Middle frontal gyrus (tissue), 1 donor: ENCODE measurements around the gene RAPGEF1.

Experiments
- DNase-seq: peaks from one replicate; pipeline ENCODE4 v3.0.0-alpha.2; 2015; ENCODE audit warnings: low spot score; ENCODE audit errors: extremely low spot score

The RAPGEF1 gene

DNA sequence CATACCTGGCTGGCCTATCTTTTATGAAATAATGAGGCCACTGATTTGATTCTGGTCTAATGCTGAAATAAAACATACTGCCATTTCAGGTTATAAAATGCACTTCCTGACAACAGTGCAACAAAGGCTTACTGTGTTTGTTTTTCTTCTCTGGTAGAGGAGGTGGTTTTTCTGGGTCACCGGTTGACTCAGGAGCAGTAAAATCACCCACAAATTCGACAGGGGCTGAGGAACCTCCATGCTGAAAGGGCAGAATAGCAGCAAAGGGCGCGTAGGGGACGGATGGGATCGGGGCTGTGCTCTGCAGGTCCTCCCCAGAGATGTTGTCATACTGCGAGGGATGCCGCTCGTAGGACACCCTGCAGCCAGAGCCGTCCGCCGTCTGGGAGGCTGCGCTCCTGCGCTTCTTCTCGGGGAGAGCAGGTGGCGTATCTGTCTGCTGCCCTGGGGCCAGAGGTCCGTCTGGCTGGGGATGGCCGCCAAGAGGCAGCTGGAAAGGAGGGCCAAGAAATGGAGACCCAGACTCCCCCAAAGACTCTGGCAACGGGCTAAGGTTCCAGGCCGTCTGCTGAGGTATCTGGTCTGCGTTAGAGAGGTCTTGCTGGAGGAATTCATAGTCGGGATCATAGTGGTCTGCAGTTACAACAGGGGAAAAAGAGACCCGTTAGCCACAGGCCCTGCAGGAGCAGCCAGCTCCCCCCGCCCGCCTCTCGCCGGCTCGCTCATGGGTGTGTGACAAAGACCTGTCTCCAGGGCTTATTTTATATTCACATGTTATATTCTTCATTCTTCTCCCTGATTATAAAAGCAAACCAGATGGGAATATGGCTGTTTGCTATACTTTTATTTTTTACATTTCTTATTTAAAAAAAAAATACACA, 113.8 kb downstream of the RAPGEF1 start:
- DNase-seq: no peak

DNA sequence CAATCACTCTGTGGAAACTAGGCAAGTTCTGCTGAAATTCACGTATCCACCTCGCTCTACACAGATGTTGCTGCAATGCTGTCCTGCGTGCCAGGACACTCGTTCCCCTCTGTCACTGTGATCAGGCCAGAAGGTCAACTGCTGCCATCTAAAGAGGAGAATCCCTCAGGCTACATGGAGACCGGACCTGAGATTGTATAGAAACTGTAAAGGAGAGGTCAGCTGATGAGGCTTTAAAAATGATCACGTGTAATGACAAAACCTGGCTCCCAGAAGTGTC, 114.4 kb downstream of the RAPGEF1 start:
- DNase-seq: no peak

DNA sequence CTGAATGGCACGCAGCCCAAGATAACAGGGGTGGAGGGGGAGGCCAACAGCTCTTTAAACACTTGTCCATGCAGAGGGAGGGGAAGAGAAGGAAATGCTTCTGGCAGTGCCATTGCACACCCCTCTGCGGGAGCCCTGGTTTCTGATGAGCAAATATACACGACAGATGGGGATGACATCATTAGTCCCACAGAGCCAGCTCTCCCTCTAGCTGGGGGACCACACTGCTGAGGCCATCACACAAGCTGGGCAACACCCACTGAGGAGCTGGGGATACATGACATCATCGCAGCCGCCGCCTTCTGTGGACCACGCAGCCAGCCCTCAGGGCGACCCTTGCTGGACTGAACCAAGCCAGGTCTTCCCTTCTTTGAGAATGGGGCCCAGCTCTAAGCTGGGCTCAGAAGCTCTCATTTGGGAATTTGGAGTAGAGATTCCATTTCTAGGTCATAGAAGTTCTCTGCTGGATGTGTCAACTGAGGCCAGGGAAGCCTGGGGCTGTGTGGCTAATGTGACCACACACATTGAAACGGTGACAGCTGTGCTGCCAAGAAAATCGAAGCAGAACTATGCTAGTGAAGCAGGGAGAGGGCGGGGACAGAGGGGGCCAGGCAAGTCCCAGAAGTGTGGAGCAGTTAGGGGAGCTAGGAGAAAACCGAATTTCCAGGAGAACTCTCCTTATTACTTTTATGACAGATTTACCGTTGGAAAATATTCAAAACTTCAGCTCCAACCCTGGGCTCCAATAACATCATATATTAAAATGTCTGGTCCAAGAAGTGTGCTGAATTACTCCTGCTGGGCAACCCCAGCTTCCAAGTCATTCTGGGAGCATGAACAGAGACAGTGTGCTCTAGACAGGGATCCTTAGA, 115.0 kb downstream of the RAPGEF1 start:
- no peak for DNase-seq

DNA sequence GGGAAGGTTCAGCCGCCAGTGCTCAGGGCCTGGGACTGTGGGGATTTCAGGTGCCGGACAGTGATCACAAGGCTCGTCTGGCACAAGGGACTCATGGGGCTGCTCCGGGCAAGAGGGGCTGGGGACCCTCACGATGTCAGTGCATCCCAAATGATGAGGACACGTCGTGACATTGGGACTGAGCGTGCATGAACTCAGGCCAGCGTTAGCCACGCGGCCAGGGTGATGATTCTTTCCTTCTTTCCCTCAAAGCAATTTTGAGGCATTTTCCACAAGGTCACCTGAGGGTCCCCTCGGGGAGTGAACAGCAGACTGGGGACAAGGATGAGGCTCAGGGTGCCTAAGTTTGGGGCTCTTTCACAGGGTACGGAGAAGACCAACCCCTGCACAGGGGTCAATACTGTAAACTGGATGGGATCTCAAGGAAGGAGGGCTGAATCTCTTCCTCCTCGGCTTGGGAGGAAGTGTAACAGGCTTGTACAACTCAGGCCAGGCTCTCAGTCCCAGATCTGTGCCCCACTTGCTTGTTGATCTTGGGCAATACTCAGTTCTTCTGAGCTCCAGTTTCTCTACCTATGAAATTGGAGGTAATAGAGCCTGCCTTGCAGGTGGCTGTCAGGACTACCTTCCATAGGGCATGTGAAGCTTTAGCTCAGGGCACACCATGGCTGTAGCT, 116.1 kb downstream of the RAPGEF1 start:
- no peak for DNase-seq

DNA sequence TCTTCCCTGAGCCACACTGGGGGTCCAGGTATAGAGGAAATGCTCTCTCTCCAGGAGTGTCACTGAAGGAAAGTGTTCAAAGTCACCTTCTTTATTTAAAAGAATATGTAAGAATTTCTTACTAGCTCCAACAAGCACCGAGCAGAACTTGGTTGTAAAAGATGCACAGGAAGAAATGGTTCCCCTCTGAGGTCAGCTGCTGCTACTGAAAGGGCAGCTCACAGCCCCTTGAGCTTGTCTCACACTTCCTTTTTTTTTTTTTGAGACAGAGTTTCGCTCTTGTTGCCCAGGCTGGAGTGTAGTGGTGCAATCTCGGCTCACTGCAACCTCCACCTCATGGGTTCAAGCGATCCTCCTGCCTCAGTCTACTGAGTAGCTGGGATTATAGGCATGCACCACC, 117.4 kb downstream of the RAPGEF1 start:
- DNase-seq: no peak

DNA sequence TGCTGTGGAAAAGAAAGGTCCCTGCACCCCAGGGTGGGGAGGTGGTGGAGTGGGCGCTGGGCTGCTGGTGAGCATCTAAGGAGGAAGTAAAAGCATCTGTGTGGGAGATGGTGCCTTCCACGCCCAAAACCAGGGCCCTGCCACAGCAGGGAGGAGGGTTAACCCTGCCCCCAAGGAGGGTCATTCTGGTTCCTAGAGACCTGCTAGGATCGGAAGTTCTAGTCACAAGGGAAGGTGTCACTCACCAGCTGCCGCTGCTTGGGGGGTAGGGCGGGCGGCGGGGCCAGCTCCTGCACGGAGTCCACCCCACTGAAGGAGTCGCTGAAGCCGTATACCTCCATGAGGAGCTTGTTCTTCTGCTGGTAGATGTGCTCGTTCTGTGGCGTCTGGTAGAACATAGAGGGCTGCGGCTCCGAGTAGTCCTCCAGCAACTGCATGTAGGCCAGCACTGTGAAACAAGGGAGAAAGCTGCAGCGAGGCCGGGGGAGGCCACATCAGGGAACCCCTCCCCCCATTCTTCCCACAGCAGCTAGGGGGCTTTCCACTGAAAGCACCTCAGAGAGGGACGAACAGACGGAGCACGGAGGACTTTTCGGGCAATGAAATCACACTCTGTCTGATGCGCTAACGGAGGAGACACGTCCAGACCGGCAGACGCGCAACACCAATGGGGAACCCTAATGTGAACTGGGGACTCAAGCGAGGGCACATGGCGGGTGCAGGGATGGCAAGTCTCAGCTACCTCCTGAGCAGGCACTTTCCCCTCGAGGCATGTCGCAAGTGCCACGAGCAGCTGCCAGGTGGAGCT, 118.1 kb downstream of the RAPGEF1 start:
- DNase-seq: no peak

DNA sequence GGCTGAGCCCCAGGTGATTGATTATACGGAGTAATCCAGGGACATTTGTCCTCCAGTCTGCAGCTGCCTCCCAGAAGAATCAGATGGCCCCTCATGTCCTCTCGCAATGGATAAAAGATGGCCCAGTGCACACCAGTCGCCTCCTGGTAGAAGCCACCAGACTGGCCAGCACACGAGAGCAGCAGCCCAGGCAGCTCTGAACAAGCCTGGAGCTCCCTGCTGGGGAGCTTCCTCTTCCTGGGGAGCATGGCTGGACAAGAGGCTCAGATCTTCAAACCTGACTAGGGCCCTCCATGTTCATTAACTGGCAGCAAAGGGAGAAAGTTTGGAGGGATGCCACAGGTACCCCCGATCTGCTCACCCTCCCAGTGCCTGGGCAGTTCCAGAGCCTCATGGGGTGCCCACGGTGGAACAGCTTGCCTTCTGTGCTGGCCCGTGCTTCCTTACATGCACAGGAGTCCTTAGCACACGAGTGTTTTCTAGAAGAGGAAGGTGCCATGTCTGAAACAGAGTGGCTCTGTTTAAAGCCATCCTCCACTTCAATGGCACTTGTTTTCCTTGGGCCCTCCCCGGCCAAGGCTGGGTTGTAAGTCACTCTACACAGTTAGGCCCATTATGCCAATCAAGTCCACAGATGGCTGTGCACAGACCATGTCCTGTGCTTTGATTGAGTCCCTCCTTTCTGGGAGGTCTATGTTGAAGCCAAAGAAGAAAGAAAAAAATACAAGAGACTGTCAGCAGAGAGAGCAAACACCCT, 118.9 kb downstream of the RAPGEF1 start:
- DNase-seq: no peak

DNA sequence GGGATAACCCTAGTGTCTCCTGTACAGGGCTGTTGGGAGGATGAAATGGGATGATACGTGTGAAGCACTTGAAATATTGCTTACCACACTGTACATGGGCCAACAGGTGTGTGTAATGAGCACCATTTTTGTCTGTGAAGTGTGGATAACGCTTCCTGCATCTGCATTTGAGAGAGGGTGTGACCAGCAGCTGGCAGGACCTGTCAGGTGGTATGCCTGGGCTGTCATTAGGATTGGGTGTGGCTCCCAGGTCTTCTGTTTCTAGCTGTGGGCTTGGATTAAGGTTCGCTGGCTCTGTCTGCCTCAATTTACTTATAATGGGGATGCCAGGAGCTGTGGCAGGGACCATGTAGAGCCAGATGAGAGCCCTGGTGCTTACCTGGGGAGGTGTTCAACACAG, 120.2 kb downstream of the RAPGEF1 start:
- DNase-seq: no peak

DNA sequence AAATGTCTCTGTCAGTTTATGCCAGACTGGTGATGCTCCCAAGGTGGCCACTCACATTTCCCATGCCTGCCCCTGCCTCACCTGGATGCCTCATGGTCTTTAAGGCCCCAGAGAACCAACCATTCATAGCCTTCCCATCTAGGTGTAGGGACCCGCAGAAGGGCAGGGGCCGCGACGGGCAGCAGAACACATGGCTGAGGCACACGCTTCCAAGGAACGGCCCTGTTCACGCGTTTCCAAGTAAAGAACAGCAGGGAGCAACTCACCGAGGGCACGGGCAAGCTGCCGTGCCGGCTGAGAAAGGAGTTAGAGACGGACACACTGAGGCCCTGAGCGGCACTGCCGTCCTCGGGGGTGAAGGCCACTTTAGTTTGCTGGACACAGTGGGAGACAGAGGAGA, 121.1 kb downstream of the RAPGEF1 start:
- no peak for DNase-seq

DNA sequence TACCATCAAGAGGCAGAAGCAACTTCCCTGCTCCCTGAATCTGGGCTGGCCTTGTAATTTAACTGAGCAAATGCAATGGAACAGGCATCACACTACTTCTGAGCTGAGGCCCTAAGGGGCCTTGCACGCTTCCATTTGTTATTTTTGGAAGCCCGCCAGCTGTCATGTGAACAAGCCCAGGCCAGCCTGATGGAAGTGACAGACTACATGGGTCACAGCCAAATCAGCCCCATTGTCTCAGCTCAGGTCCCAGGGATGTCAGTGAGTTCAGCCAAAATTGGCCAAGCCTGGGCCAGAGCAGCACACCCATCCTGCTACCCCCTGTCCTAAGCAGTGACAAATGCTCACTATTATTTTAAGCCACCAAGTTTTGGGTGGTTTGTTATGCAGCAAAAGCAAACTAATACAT, 121.8 kb downstream of the RAPGEF1 start:
- DNase-seq: no peak

DNA sequence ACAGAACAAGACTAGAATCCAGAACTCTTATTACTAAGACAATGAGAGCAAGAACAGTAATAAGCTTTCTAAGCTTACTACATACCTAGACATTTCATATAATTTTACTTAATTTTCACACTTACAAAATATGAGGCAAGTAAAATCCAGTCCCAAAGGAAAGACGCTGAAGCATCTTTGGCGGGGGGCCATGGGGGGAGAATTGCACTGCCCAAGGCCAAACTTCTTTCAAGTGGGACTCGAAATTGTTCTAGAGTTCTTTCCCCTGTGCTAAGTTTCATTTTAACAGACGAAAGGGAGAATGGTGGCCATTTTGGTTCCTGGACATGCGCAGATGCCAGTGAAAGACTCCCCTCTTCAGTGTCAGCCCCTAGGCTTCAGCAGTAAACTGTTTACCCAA, 122.3 kb downstream of the RAPGEF1 start:
- no peak for DNase-seq

DNA sequence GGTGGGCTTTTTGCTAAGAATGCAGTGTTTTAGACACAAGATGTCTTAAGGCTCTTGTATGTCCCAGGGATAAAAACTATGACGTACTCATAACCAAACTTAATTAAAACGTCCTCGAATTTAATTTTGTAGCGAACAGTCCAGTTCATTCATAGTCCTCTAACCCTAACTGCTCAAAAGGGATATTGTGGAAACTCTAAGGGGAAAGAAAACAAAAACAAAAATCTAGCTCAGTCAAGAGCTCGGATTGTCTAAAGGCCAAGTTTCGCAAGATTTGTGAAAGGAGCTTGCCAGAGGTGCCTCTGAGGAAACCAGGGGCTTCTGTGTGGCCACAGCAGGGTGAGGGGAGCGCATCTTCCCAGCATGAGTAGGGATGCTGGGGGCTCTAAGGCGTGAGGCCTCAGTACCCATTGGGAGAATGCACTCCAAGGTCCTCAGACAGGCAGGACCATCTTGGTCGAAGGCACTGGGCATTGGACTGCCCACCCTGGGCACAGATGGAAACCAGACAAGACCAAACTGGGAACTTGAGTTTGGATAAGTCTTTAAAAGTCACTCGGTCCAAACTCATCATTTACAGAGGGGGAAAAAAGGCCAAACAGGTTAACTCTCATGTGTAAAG, 122.8 kb downstream of the RAPGEF1 start:
- no peak for DNase-seq

DNA sequence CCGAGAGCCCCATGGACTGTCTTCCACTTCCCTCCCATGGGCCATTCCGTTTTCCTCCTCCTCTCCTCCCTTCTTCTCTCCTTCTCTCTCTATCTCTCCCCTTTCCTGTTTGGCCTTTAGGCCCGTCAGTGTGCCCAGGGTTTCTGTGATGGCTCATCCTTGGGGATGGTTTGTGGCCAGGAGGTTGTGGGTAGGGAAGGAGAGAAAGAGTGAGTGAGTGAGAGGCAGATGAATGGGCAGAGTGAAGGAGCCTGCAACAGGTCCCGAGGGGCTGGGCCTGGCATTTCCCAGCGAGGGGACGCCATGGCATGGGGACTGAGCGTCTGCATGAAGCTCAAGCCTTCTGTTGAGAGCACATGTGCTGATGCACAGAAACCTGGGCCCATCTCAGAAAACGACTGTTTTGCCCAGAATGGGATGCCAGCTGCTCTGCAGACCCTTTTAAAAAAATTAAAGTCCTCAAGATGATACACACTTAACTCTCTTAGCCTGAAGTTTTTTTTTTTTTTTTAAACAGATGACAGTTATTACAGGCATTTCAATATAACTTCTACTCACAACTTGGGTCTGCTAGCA, 125.4 kb downstream of the RAPGEF1 start:
- no peak for DNase-seq

DNA sequence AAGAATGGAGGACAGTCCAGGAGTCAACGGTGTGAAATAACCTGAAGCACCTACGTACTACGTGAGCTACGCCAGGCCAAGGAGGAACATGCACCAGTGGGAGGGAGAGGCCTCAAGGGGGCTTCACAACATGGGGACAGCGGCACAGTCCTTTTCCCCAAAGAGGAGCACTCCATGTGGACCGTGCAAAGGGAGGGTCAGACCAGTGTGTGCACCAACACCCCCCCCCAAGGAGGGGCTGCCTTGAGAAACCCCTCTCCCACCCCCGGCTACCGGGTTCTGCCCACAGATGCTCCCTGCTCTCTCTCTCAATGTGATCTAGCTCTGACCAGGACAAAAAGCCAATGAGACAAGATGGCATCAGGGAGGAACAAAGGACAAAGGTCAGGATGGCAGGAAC, 126.0 kb downstream of the RAPGEF1 start:
- no peak for DNase-seq

DNA sequence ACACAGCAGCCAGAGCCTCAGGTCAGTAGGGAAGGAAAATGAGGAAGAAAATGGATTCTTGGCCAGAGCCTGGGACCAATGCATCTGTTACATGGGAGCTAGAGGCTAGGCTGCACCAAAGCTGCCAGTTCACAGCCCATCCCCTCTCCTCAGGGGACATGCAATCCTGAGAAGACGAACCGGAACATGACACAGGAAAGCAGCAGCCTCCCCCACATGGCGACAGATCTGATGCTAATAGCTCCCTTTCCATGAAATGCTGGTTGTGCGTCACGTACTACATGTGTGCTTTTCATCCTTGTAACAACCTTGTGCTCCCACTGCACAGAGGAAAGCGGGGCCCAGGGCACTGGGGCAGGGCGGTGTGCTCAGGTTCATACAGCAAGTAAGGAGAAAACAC, 127.0 kb downstream of the RAPGEF1 start:
- DNase-seq: no peak

DNA sequence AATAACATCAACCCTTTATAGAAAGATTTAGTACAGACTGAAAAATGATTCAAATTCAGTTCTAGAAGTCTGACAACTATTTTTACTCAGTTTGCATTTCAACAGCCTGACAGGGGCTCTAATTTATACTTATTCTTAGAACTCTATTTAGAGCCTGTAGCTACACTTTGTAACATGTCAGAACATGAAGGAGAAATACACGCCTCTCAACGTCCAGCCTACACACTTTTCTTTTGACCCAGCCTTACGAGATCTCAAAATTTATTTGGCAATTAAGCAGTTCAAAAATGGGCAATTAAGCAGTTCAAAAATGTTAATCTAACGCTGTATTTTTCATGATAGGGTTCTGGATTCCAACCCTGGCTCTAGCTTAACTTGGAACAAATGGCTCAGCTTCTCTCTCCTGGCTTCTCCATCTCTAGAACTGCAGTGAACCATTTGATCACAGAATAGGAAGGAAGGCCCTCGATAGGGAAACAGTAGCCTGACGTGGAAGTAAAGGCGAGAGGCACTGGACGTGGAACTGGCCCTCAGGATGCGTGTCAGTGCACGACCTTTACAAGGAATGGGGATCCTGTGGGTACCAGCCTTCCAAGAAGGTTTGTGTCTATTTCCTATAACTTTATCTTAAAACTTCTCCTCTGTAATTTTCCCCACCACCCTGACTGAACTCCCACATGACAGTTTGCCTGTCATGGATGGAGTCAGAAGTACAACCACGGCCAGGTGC, 128.1 kb downstream of the RAPGEF1 start:
- no peak for DNase-seq

DNA sequence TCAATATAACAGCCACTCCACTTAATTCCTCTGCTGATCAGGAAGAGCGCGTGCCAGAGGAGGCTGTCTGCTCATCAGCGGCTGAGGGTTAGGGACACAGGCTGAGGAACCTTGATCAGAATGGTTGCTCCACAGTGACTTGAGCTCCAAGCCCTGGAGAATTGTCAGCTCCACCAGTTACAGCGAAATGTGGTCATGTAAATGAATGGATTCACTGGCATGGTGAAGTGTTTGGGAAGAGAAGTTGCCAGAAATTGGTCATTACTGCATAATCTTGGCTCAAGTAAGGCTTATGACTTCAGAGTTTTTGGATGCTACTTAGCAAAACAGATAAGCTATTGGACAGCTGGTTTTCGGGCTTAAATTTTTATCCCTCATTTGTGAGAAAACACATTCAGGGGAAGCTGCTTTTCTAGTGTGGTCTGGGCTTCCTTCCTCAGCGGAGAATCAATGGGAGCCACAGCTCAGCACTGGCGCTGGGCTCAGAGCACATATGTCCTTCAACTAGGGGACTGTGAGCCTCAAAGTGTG, 129.6 kb downstream of the RAPGEF1 start:
- DNase-seq: peak; percentile 29

DNA sequence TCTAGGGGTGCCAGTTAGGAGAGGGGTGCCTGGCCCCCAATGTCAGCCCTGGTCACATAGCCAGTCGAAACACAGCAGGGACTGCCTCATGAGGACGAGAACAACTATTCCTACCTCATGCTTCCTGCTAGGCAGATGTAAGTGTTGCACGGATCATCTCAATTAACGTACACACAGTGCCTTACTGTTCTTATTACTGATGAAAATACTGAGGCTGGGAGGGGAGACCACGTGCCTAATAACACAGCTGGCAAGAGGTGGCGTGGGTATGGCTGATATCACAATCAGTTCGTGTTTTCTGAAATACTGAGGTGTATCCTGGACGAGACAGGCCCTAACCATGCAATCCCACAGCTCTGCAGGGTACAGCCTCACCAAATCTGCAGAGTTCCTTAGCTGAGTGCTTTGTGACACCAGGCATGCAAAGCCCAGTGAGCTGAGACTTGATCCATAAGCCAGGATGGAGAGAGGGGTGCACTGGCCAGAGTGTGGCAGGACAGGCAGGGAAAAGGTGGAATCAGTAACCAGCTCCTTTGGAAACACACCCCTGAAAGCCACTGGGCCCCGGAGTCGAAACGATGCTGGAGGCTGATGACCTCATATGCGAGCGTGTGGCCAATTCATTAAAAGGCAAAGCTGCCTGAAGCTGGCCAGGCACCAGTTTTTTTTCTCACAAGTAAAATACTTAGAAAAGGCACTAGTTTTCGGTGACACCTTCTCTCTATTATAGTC, 130.6 kb downstream of the RAPGEF1 start:
- DNase-seq: no peak
